ENCODE measurements around the gene SLC38A9.
A peak's percentile ranks its signal among the peaks of the same experiment; 100 is the strongest.

The SLC38A9 gene

DNA sequence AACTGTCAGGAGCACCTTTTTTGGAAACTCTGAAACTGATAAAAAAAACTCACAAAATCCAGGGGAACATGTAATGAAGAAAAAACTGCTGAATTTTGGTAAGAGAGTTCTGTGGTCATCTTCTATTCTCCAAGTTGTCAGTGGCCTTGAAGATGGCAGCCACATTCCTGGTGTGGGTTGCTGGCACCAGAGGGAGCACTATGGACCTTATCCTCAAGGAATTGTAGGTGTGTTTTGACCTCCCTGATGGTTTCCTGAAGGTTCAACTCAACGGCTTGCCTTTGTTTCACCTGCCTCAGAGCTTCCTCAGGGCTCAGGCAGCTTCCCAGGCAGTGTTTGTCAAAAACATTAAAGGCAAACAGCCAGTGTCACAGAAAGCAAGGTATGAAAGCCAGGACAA, 2.2 kb upstream of the SLC38A9 start:
- Histone ChIP-seq H3K27me3 (replicated peaks; ENCODE audit: control insufficient read depth, insufficient read depth, low read length) (no peaks in the 10 kb centered on the region), H3K4me3 (replicated peaks; ENCODE audit: low read depth, low read length) (no peak overlapping the region), H3K36me3 (ENCODE audit: control insufficient read depth, insufficient read depth, low read length) (no peaks in the 10 kb centered on the region)
- no peak for DNase-seq (ENCODE audit: extremely low read depth, insufficient read length)
- TF ChIP-seq, protein P1, sequence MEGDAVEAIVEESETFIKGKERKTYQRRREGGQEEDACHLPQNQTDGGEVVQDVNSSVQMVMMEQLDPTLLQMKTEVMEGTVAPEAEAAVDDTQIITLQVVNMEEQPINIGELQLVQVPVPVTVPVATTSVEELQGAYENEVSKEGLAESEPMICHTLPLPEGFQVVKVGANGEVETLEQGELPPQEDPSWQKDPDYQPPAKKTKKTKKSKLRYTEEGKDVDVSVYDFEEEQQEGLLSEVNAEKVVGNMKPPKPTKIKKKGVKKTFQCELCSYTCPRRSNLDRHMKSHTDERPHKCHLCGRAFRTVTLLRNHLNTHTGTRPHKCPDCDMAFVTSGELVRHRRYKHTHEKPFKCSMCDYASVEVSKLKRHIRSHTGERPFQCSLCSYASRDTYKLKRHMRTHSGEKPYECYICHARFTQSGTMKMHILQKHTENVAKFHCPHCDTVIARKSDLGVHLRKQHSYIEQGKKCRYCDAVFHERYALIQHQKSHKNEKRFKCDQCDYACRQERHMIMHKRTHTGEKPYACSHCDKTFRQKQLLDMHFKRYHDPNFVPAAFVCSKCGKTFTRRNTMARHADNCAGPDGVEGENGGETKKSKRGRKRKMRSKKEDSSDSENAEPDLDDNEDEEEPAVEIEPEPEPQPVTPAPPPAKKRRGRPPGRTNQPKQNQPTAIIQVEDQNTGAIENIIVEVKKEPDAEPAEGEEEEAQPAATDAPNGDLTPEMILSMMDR (IDR thresholded peaks at IDR 0.05; ENCODE audit: insufficient read depth, low read length, poor library complexity, severe bottlenecking): no peak

DNA sequence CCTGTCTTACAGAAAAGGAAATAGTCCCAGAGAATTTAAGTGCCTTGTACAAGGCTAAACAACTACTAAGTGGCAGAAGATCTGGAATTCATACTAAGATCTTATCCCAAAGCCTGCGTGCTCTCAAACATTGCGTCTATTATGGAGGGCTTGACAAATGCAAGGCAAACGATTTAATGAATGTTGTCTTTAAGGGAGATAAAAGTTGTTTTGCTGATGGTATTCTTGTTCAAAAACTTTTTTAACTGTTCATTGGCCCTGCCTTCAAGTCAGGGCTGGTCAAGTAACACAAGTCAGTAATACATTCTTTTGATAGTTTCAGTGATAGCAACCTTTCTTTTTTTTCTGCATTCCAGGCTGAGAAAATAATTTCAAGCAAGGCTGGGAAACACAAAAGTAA, 1.7 kb upstream of the SLC38A9 start:
- no peak for DNase-seq (ENCODE audit: extremely low read depth, insufficient read length)
- Histone ChIP-seq H3K4me3 (replicated peaks; ENCODE audit: low read depth, low read length) (no peak overlapping the region), H3K36me3 (ENCODE audit: control insufficient read depth, insufficient read depth, low read length) (no peaks in the 10 kb centered on the region), H3K27me3 (replicated peaks; ENCODE audit: control insufficient read depth, insufficient read depth, low read length) (no peaks in the 10 kb centered on the region)
- TF ChIP-seq, protein P1 (IDR thresholded peaks at IDR 0.05; ENCODE audit: insufficient read depth, low read length, poor library complexity, severe bottlenecking): no peak

DNA sequence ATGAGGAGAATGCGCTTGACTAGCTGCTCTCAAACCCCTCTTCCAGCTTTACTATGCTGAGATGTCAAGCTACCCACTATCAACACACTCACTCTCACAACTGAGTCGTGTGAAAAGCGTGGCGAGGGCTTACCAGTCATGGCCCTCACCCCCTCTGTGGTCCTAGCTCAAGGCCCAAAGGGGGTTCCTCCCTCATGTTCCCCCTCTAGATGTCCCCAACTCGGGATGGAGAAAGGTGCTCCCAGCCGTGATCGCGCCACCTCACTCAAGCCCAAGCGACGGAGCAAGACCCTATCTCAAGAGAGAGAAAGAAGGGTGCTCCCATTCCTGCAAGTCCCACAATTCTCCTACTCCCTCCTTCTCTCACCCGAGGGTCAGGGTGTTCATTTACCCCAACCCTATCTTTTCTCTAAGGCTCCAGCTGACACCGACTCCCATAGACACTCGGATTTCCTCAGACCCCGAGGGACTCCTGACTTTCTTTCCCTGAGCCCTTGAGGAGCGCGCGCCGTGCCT, 559 bp downstream of the SLC38A9 start:
- no peaks in the 10 kb centered on the region for H3K27me3 ChIP-seq (replicated peaks; ENCODE audit: control insufficient read depth, insufficient read depth, low read length)
- DNase-seq (ENCODE audit: extremely low read depth, insufficient read length): no peak
- TF ChIP-seq, protein P1 (IDR thresholded peaks at IDR 0.05; ENCODE audit: insufficient read depth, low read length, poor library complexity, severe bottlenecking): no peak
- no peaks in the 10 kb centered on the region; the same call in none of the 2 replicates for H3K36me3 ChIP-seq (ENCODE audit: control insufficient read depth, insufficient read depth, low read length)
- H3K4me3 ChIP-seq (replicated peaks; ENCODE audit: low read depth, low read length): peak overlapping the region; percentile 95

DNA sequence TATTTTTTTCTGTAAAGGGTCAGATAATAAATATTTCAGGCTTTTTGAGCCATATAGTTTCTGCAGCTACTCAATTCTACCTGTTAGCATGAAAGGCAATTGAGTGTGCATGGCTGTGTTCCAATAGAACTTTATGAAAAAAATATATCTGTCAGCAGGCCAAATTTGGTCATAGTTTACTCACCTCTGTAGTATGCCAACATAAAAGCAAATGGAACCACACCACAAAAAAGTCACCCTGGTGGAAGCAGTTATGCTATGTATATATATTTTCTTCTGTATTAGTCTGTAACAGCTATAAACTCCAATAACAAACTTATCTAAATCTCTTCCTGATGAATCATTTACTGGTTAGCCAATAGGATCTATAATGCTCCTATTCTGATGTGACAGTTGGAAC, 3.4 kb downstream of the SLC38A9 start:
- Histone ChIP-seq H3K4me3 (replicated peaks; ENCODE audit: low read depth, low read length) (no peak overlapping the region), H3K27me3 (replicated peaks; ENCODE audit: control insufficient read depth, insufficient read depth, low read length) (no peaks in the 10 kb centered on the region), H3K36me3 (ENCODE audit: control insufficient read depth, insufficient read depth, low read length) (no peaks in the 10 kb centered on the region; the same call in none of the 2 replicates)
- TF ChIP-seq, protein P1 (IDR thresholded peaks at IDR 0.05; ENCODE audit: insufficient read depth, low read length, poor library complexity, severe bottlenecking): no peak
- no peak for DNase-seq (ENCODE audit: extremely low read depth, insufficient read length)

DNA sequence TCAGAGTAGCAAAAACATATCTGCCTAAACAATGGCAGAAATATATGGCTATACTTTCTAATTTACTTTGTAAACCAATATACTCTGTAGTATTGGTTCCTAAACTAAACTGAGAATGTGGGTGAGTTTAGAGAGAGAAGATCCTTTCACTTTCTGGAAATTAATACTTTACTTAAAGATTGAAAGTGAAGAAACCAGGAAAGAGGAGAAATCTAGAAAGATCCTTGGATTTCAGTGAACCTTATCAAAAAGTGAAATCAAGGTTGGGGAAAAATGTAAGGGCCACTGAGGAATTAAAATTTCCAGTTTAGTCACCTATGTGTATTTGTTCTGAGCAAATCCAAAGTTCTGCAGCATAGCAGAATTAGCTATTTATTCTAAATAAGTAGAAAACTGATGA, 5.9 kb downstream of the SLC38A9 start:
- Histone ChIP-seq H3K4me3 (replicated peaks; ENCODE audit: low read depth, low read length) (no peak overlapping the region), H3K27me3 (replicated peaks; ENCODE audit: control insufficient read depth, insufficient read depth, low read length) (no peaks in the 10 kb centered on the region), H3K36me3 (ENCODE audit: control insufficient read depth, insufficient read depth, low read length) (no peaks in the 10 kb centered on the region; the same call in none of the 2 replicates)
- DNase-seq (ENCODE audit: extremely low read depth, insufficient read length): no peak
- TF ChIP-seq, protein P1 (IDR thresholded peaks at IDR 0.05; ENCODE audit: insufficient read depth, low read length, poor library complexity, severe bottlenecking): no peak

Measured in GM06990 (cell line).